Thymus (tissue), 14 donors: ENCODE data around the gene ACTG1. TPM values are rescaled to one million over a fixed set of nuclear protein-coding genes. Genes with fewer than 3 reads are reported as not detected.

Experiments used
- DNase-seq, 9 donors: peaks; one replicate each; pipeline ENCODE4 v3.0.0-alpha.2; 2013; ENCODE audit warnings: low spot score in 9 of 9, low read depth in 6 of 9, missing footprints in 1 of 9
- H3K27ac ChIP-seq, 2 donors: one replicate each; pipeline ENCODE4 v1.5.1; 2013; ENCODE audit warnings: control low read depth in 1 of 2, low read depth in 1 of 2, low read length in 1 of 2, mild to moderate bottlenecking in 1 of 2, moderate library complexity in 1 of 2
- H3K27me3 ChIP-seq, 2 donors: one replicate each; pipeline ENCODE4 v1.5.1; 2013; ENCODE audit warnings: low read length in 1 of 2; ENCODE audit not compliant: control insufficient read depth in 2 of 2, insufficient read depth in 1 of 2
- H3K36me3 ChIP-seq, 2 donors: one replicate each; pipeline ENCODE4 v1.5.1; 2013; ENCODE audit warnings: low read length in 1 of 2, mild to moderate bottlenecking in 1 of 2, moderate library complexity in 1 of 2; ENCODE audit not compliant: control insufficient read depth in 2 of 2, insufficient read depth in 2 of 2
- H3K4me1 ChIP-seq, 2 donors: one replicate each; pipeline ENCODE4 v1.5.1; 2013; ENCODE audit warnings: low read length in 2 of 2; ENCODE audit not compliant: control insufficient read depth in 2 of 2, insufficient read depth in 2 of 2
- H3K4me3 ChIP-seq, 2 donors: one replicate each; pipeline ENCODE4 v1.5.1; 2013; ENCODE audit warnings: low read length in 2 of 2, control low read depth in 1 of 2, mild to moderate bottlenecking in 1 of 2
- H3K9me3 ChIP-seq, 2 donors: one replicate each; pipeline ENCODE4 v1.5.1; 2013; ENCODE audit warnings: low read length in 1 of 2, mild to moderate bottlenecking in 1 of 2; ENCODE audit not compliant: control insufficient read depth in 2 of 2, insufficient read depth in 1 of 2
- WGBS: extraction: QIAGEN DNeasy Blood & Tissue Kit; methylation state at CpG from one replicate; pipeline ENCODE4 v1.1.7; 2013; 5-methylcytosine and 5-hydroxymethylcytosine counted together
- long read RNA-seq, 10 donors: transcript quantifications; one replicate each; lab custom pipeline, GENCODE V29; 2026
- polyA plus RNA-seq: library from polyadenylated mRNA; stranded (reverse); fragments of 200-250 nt; gene quantifications from one replicate; pipeline ENCODE4 v1.2.3, GENCODE V29; 2013
- total RNA-seq: library from RNA; stranded (reverse); fragments of 120-200 nt; gene quantifications from one replicate; pipeline ENCODE4 v1.2.4, GENCODE V29; 2013
- donor health status: healthy.

ACTG1 gene
- total RNA-seq (1,837 TPM), polyA plus RNA-seq (2,739 TPM)
- long read RNA-seq, donor 1, transcript ACTG1-207 (3 exons, 1,678 nt), result minor isoform, 13 of 368 reads
- long read RNA-seq, donor 1, transcript ACTG1-214 (7 exons, 1,720 nt), result minor isoform, 27 of 368 reads
- long read RNA-seq, donor 1, transcript ACTG1-206 (6 exons, 1,919 nt), result major isoform, 29 of 368 reads
- long read RNA-seq, donor 1, transcript ACTG1-212 (4 exons, 1,698 nt), result minor isoform, 17 of 368 reads
- long read RNA-seq, donor 1, partial matches to known transcripts, result 279 of 368 reads
- long read RNA-seq, donor 1, other reads (novel, unspliced or antisense), result 0 of 368 reads
- long read RNA-seq, donor 2, transcript ACTG1-206 (6 exons, 1,919 nt), result major isoform, 389 of 2,201 reads
- long read RNA-seq, donor 2, transcript ACTG1-210 (5 exons, 2,256 nt), result minor isoform, 340 of 2,201 reads
- long read RNA-seq, donor 2, transcript ACTG1-212 (4 exons, 1,698 nt), result minor isoform, 61 of 2,201 reads
- long read RNA-seq, donor 2, transcript ACTG1-207 (3 exons, 1,678 nt), result minor isoform, 23 of 2,201 reads
- long read RNA-seq, donor 2, partial matches to known transcripts, result 1,318 of 2,201 reads
- long read RNA-seq, donor 2, other reads (novel, unspliced or antisense), result 52 of 2,201 reads
- long read RNA-seq, donor 3, transcript ACTG1-212 (4 exons, 1,698 nt), result minor isoform, 147 of 3,542 reads
- long read RNA-seq, donor 3, transcript ACTG1-214 (7 exons, 1,720 nt), result minor isoform, 102 of 3,542 reads
- long read RNA-seq, donor 3, transcript ACTG1-206 (6 exons, 1,919 nt), result major isoform, 699 of 3,542 reads
- long read RNA-seq, donor 3, transcript ACTG1-210 (5 exons, 2,256 nt), result minor isoform, 101 of 3,542 reads
- long read RNA-seq, donor 3, partial matches to known transcripts, result 2,357 of 3,542 reads
- long read RNA-seq, donor 3, other reads (novel, unspliced or antisense), result 32 of 3,542 reads
- long read RNA-seq, donor 4, transcript ACTG1-207 (3 exons, 1,678 nt), result minor isoform, 64 of 1,290 reads
- long read RNA-seq, donor 4, transcript ACTG1-206 (6 exons, 1,919 nt), result major isoform, 236 of 1,290 reads
- long read RNA-seq, donor 4, transcript ACTG1-214 (7 exons, 1,720 nt), result minor isoform, 118 of 1,290 reads
- long read RNA-seq, donor 4, transcript ACTG1-212 (4 exons, 1,698 nt), result minor isoform, 61 of 1,290 reads
- long read RNA-seq, donor 4, partial matches to known transcripts, result 745 of 1,290 reads
- long read RNA-seq, donor 4, other reads (novel, unspliced or antisense), result 5 of 1,290 reads
- long read RNA-seq, donor 5, transcript ACTG1-206 (6 exons, 1,919 nt), result major isoform, 755 of 2,493 reads
- long read RNA-seq, donor 5, transcript ACTG1-214 (7 exons, 1,720 nt), result minor isoform, 109 of 2,493 reads
- long read RNA-seq, donor 5, transcript ACTG1-207 (3 exons, 1,678 nt), result minor isoform, 108 of 2,493 reads
- long read RNA-seq, donor 5, transcript ACTG1-212 (4 exons, 1,698 nt), result minor isoform, 160 of 2,493 reads
- long read RNA-seq, donor 5, partial matches to known transcripts, result 1,177 of 2,493 reads
- long read RNA-seq, donor 5, other reads (novel, unspliced or antisense), result 75 of 2,493 reads
- long read RNA-seq, donor 6, transcript ACTG1-210 (5 exons, 2,256 nt), result minor isoform, 564 of 2,719 reads
- long read RNA-seq, donor 6, transcript ACTG1-206 (6 exons, 1,919 nt), result major isoform, 1,162 of 2,719 reads
- long read RNA-seq, donor 6, transcript ACTG1-212 (4 exons, 1,698 nt), result minor isoform, 79 of 2,719 reads
- long read RNA-seq, donor 6, transcript ACTG1-214 (7 exons, 1,720 nt), result minor isoform, 65 of 2,719 reads
- long read RNA-seq, donor 6, partial matches to known transcripts, result 696 of 2,719 reads
- long read RNA-seq, donor 6, other reads (novel, unspliced or antisense), result 96 of 2,719 reads
- long read RNA-seq, donor 7, transcript ACTG1-212 (4 exons, 1,698 nt), result minor isoform, 154 of 2,338 reads
- long read RNA-seq, donor 7, transcript ACTG1-214 (7 exons, 1,720 nt), result minor isoform, 376 of 2,338 reads
- long read RNA-seq, donor 7, transcript ACTG1-207 (3 exons, 1,678 nt), result minor isoform, 78 of 2,338 reads
- long read RNA-seq, donor 7, transcript ACTG1-206 (6 exons, 1,919 nt), result major isoform, 435 of 2,338 reads
- long read RNA-seq, donor 7, partial matches to known transcripts, result 1,195 of 2,338 reads
- long read RNA-seq, donor 7, other reads (novel, unspliced or antisense), result 37 of 2,338 reads
- long read RNA-seq, donor 8, transcript ACTG1-210 (5 exons, 2,256 nt), result minor isoform, 75 of 1,200 reads
- long read RNA-seq, donor 8, transcript ACTG1-214 (7 exons, 1,720 nt), result minor isoform, 59 of 1,200 reads
- long read RNA-seq, donor 8, transcript ACTG1-206 (6 exons, 1,919 nt), result major isoform, 448 of 1,200 reads
- long read RNA-seq, donor 8, transcript ACTG1-212 (4 exons, 1,698 nt), result minor isoform, 58 of 1,200 reads
- long read RNA-seq, donor 8, partial matches to known transcripts, result 493 of 1,200 reads
- long read RNA-seq, donor 8, other reads (novel, unspliced or antisense), result 33 of 1,200 reads
- long read RNA-seq, donor 9, transcript ACTG1-206 (6 exons, 1,919 nt), result major isoform, 254 of 1,121 reads
- long read RNA-seq, donor 9, transcript ACTG1-210 (5 exons, 2,256 nt), result minor isoform, 52 of 1,121 reads
- long read RNA-seq, donor 9, transcript ACTG1-214 (7 exons, 1,720 nt), result minor isoform, 137 of 1,121 reads
- long read RNA-seq, donor 9, transcript ACTG1-212 (4 exons, 1,698 nt), result minor isoform, 64 of 1,121 reads
- long read RNA-seq, donor 9, partial matches to known transcripts, result 550 of 1,121 reads
- long read RNA-seq, donor 9, other reads (novel, unspliced or antisense), result 15 of 1,121 reads
- long read RNA-seq, donor 10, transcript ACTG1-207 (3 exons, 1,678 nt), result minor isoform, 121 of 2,271 reads
- long read RNA-seq, donor 10, transcript ACTG1-214 (7 exons, 1,720 nt), result minor isoform, 138 of 2,271 reads
- long read RNA-seq, donor 10, transcript ACTG1-206 (6 exons, 1,919 nt), result major isoform, 389 of 2,271 reads
- long read RNA-seq, donor 10, transcript ACTG1-212 (4 exons, 1,698 nt), result minor isoform, 143 of 2,271 reads
- long read RNA-seq, donor 10, partial matches to known transcripts, result 1,370 of 2,271 reads
- long read RNA-seq, donor 10, other reads (novel, unspliced or antisense), result 37 of 2,271 reads

- H3K9me3 ChIP-seq, result peaks cover 0 to 7% of the 10 kb centered on the region in 2 donors
- H3K27ac ChIP-seq, result peak within 1 kb of the TSS; percentile 95 to 99
- WGBS, result under 1% methylated on average over 111 of the region's 111 CpGs
- H3K27me3 ChIP-seq, result peaks cover 4 to 35% of the 10 kb centered on the region in 2 donors
- peaks cover 37% of the 10 kb centered on the region in 2 donors for H3K36me3 ChIP-seq
- peaks cover 12 to 56% of the 10 kb centered on the region in 2 donors for H3K4me1 ChIP-seq
- peak within 1 kb of the TSS; percentile 99 to 100 for H3K4me3 ChIP-seq
- DNase-seq, result peak; percentile 79 to 97 (median 92)
These were observed at the start of gene ACTG1 for GRCh38 chr17:81512562-81513371. ACTG1 (minus strand) TSS chr17:81512799; CDS start chr17:81512354, 445 bp downstream.

- WGBS, result 96% methylated on average over 4 of the region's 4 CpGs
- Histone ChIP-seq H3K4me3 (no peak overlapping the region), H3K9me3 (no peaks in the 10 kb centered on the region), H3K4me1 (no peaks in the 10 kb centered on the region), H3K27me3 (no peaks in the 10 kb centered on the region), H3K27ac (no peak overlapping the region), H3K36me3 (peaks cover 84 to 90% of the 10 kb centered on the region in 2 donors)
- no peak for DNase-seq
These were observed 48.9 kb upstream of the ACTG1 start for GRCh38 chr17:81561494-81561885.

- DNase-seq, result no peak
- 95% methylated on average over 27 of the region's 27 CpGs for WGBS
- Histone ChIP-seq H3K27me3 (no peaks in the 10 kb centered on the region), H3K4me1 (peaks cover 0 to 3% of the 10 kb centered on the region in 2 donors), H3K27ac (no peak overlapping the region), H3K36me3 (peaks cover 68% of the 10 kb centered on the region in 2 donors), H3K4me3 (no peak overlapping the region), H3K9me3 (no peaks in the 10 kb centered on the region)
These were observed 46.6 kb upstream of the ACTG1 start for GRCh38 chr17:81558941-81559806.

- 98% methylated on average over 12 of the region's 12 CpGs for WGBS
- Histone ChIP-seq H3K9me3 (no peaks in the 10 kb centered on the region), H3K4me3 (no peak overlapping the region), H3K36me3 (peaks cover 57 to 59% of the 10 kb centered on the region in 2 donors), H3K27me3 (no peaks in the 10 kb centered on the region), H3K4me1 (peaks cover 8 to 14% of the 10 kb centered on the region in 2 donors), H3K27ac (no peak overlapping the region)
- DNase-seq, result no peak
These were observed 45.5 kb upstream of the ACTG1 start for GRCh38 chr17:81558115-81558468.

- Histone ChIP-seq H3K9me3 (no peaks in the 10 kb centered on the region), H3K27ac (no peak overlapping the region), H3K36me3 (peaks cover 52 to 55% of the 10 kb centered on the region in 2 donors), H3K4me3 (no peak overlapping the region), H3K4me1 (peaks cover 8 to 17% of the 10 kb centered on the region in 2 donors), H3K27me3 (no peaks in the 10 kb centered on the region)
- DNase-seq, result no peak
- WGBS, result 97% methylated on average over 21 of the region's 21 CpGs
These were observed 44.9 kb upstream of the ACTG1 start for GRCh38 chr17:81557276-81558114.
